ENCODE measurements around the gene PTGES. TPM values are rescaled to one million over a fixed set of nuclear protein-coding genes. Genes with fewer than 3 reads are reported as not detected.

PTGES gene
- total RNA-seq, 6 experiments from 2014 or later, result 0.15 to 0.24 TPM; not detected in 4

DNA sequence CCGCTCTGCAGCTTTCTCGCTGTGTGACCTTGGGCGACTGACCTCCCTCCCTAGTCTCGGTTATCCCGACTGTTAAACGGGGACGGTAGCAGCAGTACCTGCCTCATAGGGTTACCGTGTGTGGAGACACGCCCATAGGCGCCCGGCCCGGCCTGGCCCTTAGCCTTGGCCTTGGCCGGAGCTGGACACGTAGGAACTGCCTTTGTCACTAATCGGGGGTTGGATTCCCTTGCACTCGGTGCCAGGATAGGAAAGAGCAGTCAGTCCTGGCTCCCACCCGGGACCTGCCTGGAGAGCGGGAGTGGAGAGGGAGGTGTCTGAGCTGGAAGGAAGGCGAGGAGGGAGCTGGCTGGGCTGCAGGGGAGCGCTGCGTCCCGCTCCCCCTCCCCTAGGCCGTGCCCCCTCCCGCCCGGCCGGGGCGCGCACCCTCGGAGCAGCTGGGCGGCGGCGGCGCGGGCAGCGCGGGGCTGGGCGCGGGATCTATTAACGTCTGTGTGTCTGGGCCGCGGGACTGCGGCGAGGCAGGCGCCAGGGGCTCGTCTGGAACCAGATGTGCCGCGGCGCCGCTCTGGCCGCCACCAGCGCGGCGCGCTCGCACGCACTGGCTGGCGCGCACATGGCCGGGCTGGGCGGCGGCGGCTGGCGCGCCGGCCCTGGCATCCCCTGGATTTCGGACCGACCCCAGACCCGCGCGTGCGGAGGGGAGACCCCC, 55.7 kb downstream of the PTGES start:
- DNase-seq (no peak), ATAC-seq (peak in 2 of 4 donors; percentile 22 to 53)
- Histone ChIP-seq H3K36me3 (no peaks in the 10 kb centered on the region), H3K4me1 (peaks cover 0 to 9% (median 0%) of the 10 kb centered on the region in 4 donors), H3K9me3 (no peaks in the 10 kb centered on the region), H3K27me3 (no peaks in the 10 kb centered on the region), H3K4me3 (peak overlapping the region in 1 of 3 donors; percentile 31), H3K27ac (no peak overlapping the region)
- WGBS (ENCODE audit: insufficient coverage, low coverage, low lambda C conversion rate, missing lambda C conversion rate), result 0% methylated on average over 12 of the region's 71 CpGs
- TF ChIP-seq, protein P1, sequence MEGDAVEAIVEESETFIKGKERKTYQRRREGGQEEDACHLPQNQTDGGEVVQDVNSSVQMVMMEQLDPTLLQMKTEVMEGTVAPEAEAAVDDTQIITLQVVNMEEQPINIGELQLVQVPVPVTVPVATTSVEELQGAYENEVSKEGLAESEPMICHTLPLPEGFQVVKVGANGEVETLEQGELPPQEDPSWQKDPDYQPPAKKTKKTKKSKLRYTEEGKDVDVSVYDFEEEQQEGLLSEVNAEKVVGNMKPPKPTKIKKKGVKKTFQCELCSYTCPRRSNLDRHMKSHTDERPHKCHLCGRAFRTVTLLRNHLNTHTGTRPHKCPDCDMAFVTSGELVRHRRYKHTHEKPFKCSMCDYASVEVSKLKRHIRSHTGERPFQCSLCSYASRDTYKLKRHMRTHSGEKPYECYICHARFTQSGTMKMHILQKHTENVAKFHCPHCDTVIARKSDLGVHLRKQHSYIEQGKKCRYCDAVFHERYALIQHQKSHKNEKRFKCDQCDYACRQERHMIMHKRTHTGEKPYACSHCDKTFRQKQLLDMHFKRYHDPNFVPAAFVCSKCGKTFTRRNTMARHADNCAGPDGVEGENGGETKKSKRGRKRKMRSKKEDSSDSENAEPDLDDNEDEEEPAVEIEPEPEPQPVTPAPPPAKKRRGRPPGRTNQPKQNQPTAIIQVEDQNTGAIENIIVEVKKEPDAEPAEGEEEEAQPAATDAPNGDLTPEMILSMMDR (IDR thresholded peaks at IDR 0.05), result no peak
- TF ChIP-seq POLR2A (IDR thresholded peaks at IDR 0.05), result no peak
- intact Hi-C loops (cut with DNase I), result no loop called here

DNA sequence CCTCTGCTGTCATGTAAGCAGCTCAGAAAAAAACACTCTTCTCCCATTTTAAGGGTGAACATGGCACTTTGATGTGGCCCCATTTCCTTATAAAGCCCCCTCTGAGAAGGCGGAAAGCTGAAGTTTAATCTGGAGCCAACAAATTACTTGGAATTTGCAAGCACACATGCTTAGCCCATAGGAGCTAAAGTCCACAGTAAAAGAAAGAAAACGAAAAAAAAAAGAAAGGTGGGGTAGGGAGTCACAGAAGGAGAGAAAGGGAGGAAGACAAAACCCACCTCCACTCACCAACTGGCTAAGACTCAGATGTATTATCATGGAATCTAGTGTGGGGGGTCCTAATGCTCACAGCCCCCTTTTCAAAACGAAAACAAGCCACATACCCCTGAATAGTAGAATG, 57.0 kb downstream of the PTGES start:
- H3K9me3 ChIP-seq, result no peaks in the 10 kb centered on the region
- no peak overlapping the region for H3K27ac ChIP-seq
- H3K4me1 ChIP-seq, result peaks cover 0 to 9% (median 0%) of the 10 kb centered on the region in 4 donors
- no peaks in the 10 kb centered on the region for H3K36me3 ChIP-seq
- H3K27me3 ChIP-seq, result no peaks in the 10 kb centered on the region
- intact Hi-C loops (cut with DNase I), result no loop called here
- ATAC-seq (no peak), DNase-seq (no peak)
- TF ChIP-seq, protein P1 (IDR thresholded peaks at IDR 0.05), result no peak
- no peak for TF ChIP-seq POLR2A (IDR thresholded peaks at IDR 0.05)
- WGBS (ENCODE audit: insufficient coverage, low coverage, low lambda C conversion rate, missing lambda C conversion rate), result 41% methylated on average over 3 of the region's 3 CpGs
- no peak overlapping the region for H3K4me3 ChIP-seq

DNA sequence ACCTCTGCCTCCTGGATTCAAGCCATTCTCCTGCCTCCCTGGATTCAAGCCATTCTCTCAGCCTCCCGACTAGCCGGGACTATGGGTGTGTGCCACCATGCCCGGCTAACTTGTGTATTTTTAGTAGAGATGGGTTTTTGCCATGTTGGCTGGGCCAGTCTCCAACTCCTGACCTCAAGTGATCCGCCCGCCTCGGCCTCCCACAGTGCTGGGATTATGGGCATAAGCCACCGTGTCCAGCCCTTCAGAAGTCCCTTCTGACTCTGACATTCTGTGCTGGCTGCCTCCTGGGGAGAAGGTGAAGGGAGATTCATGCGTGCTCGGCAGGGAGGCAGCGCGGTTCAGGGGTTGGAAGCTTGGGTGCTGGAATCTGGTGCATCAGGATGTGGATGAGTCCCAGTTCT, 58.6 kb downstream of the PTGES start:
- H3K4me1 ChIP-seq, result peaks cover 0 to 9% (median 0%) of the 10 kb centered on the region in 4 donors
- ATAC-seq, result no peak
- intact Hi-C loops (cut with DNase I), result no loop called here
- no peaks in the 10 kb centered on the region for H3K27me3 ChIP-seq
- H3K27ac ChIP-seq, result no peak overlapping the region
- 56% methylated on average over 9 of the region's 11 CpGs for WGBS (ENCODE audit: insufficient coverage, low coverage, low lambda C conversion rate, missing lambda C conversion rate)
- TF ChIP-seq, protein P1 (IDR thresholded peaks at IDR 0.05), result no peak
- TF ChIP-seq POLR2A (IDR thresholded peaks at IDR 0.05), result no peak
- DNase-seq, result no peak
- no peaks in the 10 kb centered on the region for H3K9me3 ChIP-seq
- H3K4me3 ChIP-seq, result no peak overlapping the region
- H3K36me3 ChIP-seq, result no peaks in the 10 kb centered on the region

DNA sequence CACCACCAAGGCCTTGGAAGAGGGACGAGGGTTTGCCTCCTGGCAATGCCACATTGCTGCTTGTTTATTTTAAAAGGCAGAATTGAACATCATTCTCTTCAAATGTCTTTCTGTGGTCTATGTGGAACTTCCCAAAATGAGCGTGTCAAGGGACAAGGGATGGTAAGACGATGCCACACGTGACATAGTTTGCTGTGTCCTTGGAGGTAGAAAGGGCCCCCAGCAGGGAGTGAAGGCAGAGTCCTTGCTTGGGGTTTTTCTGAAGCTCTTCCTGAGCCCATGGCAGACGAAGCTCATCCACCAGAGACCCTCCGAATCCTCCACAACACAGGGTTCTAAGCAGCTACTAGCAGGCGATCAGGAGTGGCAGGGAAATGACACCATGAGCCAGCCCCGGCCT, 59.1 kb downstream of the PTGES start:
- H3K27me3 ChIP-seq, result no peaks in the 10 kb centered on the region
- H3K4me1 ChIP-seq, result peaks cover 0 to 9% (median 0%) of the 10 kb centered on the region in 4 donors
- TF ChIP-seq, protein P1 (IDR thresholded peaks at IDR 0.05), result no peak
- no peak for TF ChIP-seq POLR2A (IDR thresholded peaks at IDR 0.05)
- DNase-seq (no peak), ATAC-seq (no peak)
- no peak overlapping the region for H3K27ac ChIP-seq
- no peak overlapping the region for H3K4me3 ChIP-seq
- H3K36me3 ChIP-seq, result no peaks in the 10 kb centered on the region
- 59% methylated on average over 6 of the region's 8 CpGs for WGBS (ENCODE audit: insufficient coverage, low coverage, low lambda C conversion rate, missing lambda C conversion rate)
- H3K9me3 ChIP-seq, result no peaks in the 10 kb centered on the region
- intact Hi-C loops (cut with DNase I), result no loop called here
